Heart right ventricle (tissue), 16 donors: Measurements from ENCODE around the gene NRXN3. TPM values are rescaled to one million over a fixed set of nuclear protein-coding genes. Genes with fewer than 3 reads are reported as not detected.

Experiments
- ATAC-seq, 8 donors: fragments of 200-7000 bp; cut with Tn5 transposase; one replicate each; pipeline ENCODE4 v1.9.1; 2020; ENCODE audit warnings: mild to moderate bottlenecking in 8 of 8, moderate library complexity in 8 of 8, moderate number of reproducible peaks in 1 of 8
- DNase-seq, 2 donors: peaks; one replicate each; pipeline ENCODE4 v3.0.0-alpha.2; 2020
- H3K27ac ChIP-seq, 10 donors: fragments of 200-600 bp; sonication (generic) in 2 of 10; one replicate each; pipeline versions ENCODE4 v1.5.0 to v1.8.0; 2020 to 2022; ENCODE audit warnings: mild to moderate bottlenecking in 3 of 10
- H3K27me3 ChIP-seq, 7 donors: fragments of 200-600 bp; one replicate each; pipeline ENCODE4 v1.8.0; 2021 to 2022; ENCODE audit warnings: mild to moderate bottlenecking in 2 of 7
- H3K36me3 ChIP-seq, 9 donors: fragments of 200-600 bp; sonication (generic) in 1 of 9; one replicate each; pipeline versions ENCODE4 v1.5.0 to v1.8.0; 2020 to 2022; ENCODE audit warnings: mild to moderate bottlenecking in 2 of 9
- H3K4me1 ChIP-seq, 9 donors: fragments of 200-600 bp; sonication (generic) in 1 of 9; one replicate each; pipeline versions ENCODE4 v1.5.0 to v1.8.0; 2020 to 2022; ENCODE audit warnings: mild to moderate bottlenecking in 4 of 9
- H3K4me3 ChIP-seq, 10 donors: fragments of 200-600 bp; sonication (generic) in 2 of 10; one replicate each; pipeline versions ENCODE4 v1.5.0 to v1.8.0; 2020 to 2022; ENCODE audit warnings: mild to moderate bottlenecking in 7 of 10, moderate library complexity in 2 of 10
- H3K9me3 ChIP-seq, 11 donors: fragments of 200-600 bp in 10 of 11; sonication (generic) in 2 of 11; one replicate each; pipeline versions ENCODE4 v1.5.0 to v1.8.0; 2013 to 2022; ENCODE audit warnings: mild to moderate bottlenecking in 2 of 11, control low read depth in 1 of 11, moderate library complexity in 1 of 11
- WGBS, 2 donors: extraction: QIAGEN DNeasy Blood & Tissue Kit; methylation state at CpG; one replicate each; pipeline ENCODE4 v1.1.7; 2013; ENCODE audit warnings: inconsistent platforms in 1 of 2; 5-methylcytosine and 5-hydroxymethylcytosine counted together
- intact Hi-C, 10 donors: fragments of 100-400 bp; cut with DNase I; formaldehyde crosslinking; loops; one replicate each; pipeline versions ENCODE4 v1.11.1 to v1.14.2; 2022
- polyA plus RNA-seq, 2 donors: library from polyadenylated mRNA; stranded (reverse); fragments of 200-250 nt; gene quantifications; one replicate each; pipeline ENCODE4 v1.2.3, GENCODE V29; 2013
- total RNA-seq, 10 donors: library from RNA; stranded (reverse); fragmentation: NEBNext Ultra II Directional in 3 of 10; extraction: Animal tissue kit (Norgen Biotek cat#: 25700) in 3 of 10; gene quantifications; one replicate each; pipeline versions ENCODE4 v1.2.1 to v1.2.4, GENCODE V29; 2021 to 2023
- TF ChIP-seq, protein P1 (sequence below), 9 donors: fragments of 200-600 bp; sonication (generic) in 2 of 9; IDR thresholded peaks; one replicate each; pipeline versions ENCODE4 v1.5.0 to v1.8.0; 2021 to 2022; ENCODE audit warnings: antibody characterized with exemption in 9 of 9, mild to moderate bottlenecking in 5 of 9, moderate library complexity in 1 of 9
- donor health status: Arrhythmogenic right ventricular cardiomyopathy.
- donor health status: ischemic (EF 13 %, LVEDD 7.1; RV severe dilation, severe dysfunction).
- donor health status: healthy with polysubstance abuse.
- donor health status: DM: no; HTN: yes; CAD: no.
- donor health status: DM: no; HTN: no; CAD: no.
- donor health status: ischemic (EF 25% LVEDD 6.9; RV normal size, moderate dysfunction).
- donor health status: ischemic (EF 25% LVEDD 5.7; RV mildly dilated, moderate dysfunction).
- donor health status: healthy.
- donor health status: DM: yes; HTN: yes; CAD: no.
- donor health status: Ischemic cardiomyopathy.
- donor health status: ischemic (EF 35%, LVEDD 5.7; RV mildly dilated, moderate dysfunction).
- donor health status: nonischemic (EF 11% LVEDD 7.7; RV severe dilation, severe dysfunction).
- donor health status: DM: yes; HTN: yes; CAD: no.
- donor health status: PGD.
- donor health status: ischemic (EF 29% LVEDD 5.4; RV normal size, mild dysfunction).
- donor health status: nonischemic (EF 23%, LVEDD 6.1; RV moderate dilation, normal function).

The NRXN3 gene
- total and polyA plus RNA-seq, 12 donors = 0.23 to 1.8 (median 0.87) TPM

DNA sequence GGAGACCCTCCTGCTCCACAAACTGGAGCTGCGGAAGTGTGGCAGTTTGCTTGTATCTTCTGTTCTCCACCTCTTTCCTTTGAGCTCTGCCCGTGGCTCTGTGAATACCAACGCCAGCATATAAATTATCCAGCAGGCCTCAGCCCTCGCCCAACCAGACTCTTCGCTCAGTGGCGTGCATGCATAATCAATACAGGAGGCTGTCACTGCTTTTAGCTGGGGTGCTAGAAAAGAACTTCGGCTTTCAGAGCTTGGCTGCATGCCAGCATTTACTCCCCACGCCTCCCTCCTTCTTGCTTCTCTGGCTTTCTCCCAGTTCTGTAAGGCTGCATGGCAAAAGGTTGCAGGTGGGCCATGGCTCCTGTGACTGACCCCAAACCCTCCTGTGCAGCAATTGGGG, 26.9 kb downstream of the NRXN3 start:
- 67 to 74% methylated on average over 8 of the region's 8 CpGs for WGBS, 2 donors
- TF ChIP-seq, protein P1, sequence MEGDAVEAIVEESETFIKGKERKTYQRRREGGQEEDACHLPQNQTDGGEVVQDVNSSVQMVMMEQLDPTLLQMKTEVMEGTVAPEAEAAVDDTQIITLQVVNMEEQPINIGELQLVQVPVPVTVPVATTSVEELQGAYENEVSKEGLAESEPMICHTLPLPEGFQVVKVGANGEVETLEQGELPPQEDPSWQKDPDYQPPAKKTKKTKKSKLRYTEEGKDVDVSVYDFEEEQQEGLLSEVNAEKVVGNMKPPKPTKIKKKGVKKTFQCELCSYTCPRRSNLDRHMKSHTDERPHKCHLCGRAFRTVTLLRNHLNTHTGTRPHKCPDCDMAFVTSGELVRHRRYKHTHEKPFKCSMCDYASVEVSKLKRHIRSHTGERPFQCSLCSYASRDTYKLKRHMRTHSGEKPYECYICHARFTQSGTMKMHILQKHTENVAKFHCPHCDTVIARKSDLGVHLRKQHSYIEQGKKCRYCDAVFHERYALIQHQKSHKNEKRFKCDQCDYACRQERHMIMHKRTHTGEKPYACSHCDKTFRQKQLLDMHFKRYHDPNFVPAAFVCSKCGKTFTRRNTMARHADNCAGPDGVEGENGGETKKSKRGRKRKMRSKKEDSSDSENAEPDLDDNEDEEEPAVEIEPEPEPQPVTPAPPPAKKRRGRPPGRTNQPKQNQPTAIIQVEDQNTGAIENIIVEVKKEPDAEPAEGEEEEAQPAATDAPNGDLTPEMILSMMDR (IDR thresholded peaks at IDR 0.05) = no peak
- intact Hi-C loops = no loop called here
- Histone ChIP-seq H3K9me3 (peaks cover 0 to 10% (median 0%) of the 10 kb centered on the region in 11 donors), H3K36me3 (no peaks in the 10 kb centered on the region), H3K27me3 (peaks cover 0 to 8% (median 0%) of the 10 kb centered on the region in 7 donors), H3K27ac (no peak overlapping the region), H3K4me3 (no peak overlapping the region), H3K4me1 (no peaks in the 10 kb centered on the region)
- DNase-seq = no peak
- no peak for ATAC-seq

DNA sequence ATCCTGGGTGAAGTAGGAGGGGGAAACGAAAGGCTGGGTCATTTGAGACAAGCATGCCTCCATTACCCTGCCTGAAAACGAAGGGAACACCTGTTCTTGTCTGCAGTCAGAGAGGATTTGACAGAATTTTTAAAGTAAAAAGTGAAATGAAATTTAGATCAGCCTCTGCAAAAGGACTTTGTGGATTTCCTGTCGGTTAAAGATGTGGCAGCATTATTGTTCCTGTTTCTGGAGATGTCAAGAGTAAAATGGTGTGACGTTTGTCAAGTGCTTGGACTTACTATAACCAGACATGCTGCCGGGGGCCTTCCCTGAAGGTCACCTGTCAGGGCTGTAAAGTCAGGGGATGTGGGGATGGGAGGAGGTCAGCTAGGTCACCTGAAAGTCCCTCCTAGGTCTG, 32.0 kb downstream of the NRXN3 start:
- Histone ChIP-seq H3K36me3 (no peaks in the 10 kb centered on the region), H3K27me3 (peaks cover 0 to 16% (median 0%) of the 10 kb centered on the region in 7 donors), H3K4me1 (no peaks in the 10 kb centered on the region), H3K27ac (no peak overlapping the region), H3K4me3 (no peak overlapping the region), H3K9me3 (peaks cover 0 to 10% (median 0%) of the 10 kb centered on the region in 11 donors)
- WGBS, 2 donors = 59 to 63% methylated on average over 5 of the region's 5 CpGs
- ATAC-seq = no peak
- TF ChIP-seq, protein P1 (IDR thresholded peaks at IDR 0.05) = no peak
- intact Hi-C loops = no loop called here
- no peak for DNase-seq

DNA sequence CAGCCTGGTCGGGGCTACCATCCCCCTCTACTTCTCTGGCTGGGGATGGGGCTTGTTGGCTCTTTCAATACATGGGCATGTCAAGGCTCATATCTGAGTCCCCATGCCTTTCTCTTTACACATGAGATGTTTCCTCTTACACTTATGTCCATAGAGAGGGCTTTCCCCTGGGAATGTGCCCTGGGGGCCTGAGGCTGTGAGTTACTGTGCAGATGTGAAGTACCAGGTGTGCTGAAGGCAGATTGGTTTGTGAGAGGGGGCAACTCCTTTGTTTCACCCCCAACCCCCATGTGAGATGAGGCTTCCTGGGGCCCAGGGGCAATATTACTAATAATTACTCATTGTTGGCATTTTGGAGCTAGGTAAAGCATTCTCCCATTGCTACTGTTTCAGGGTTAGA, 32.8 kb downstream of the NRXN3 start:
- no peak overlapping the region for H3K27ac ChIP-seq
- intact Hi-C loops = no loop called here
- peaks cover 0 to 16% (median 0%) of the 10 kb centered on the region in 7 donors for H3K27me3 ChIP-seq
- 20 to 41% methylated on average over 1 of the region's 1 CpG for WGBS, 2 donors
- ATAC-seq (no peak), DNase-seq (no peak)
- no peaks in the 10 kb centered on the region for H3K4me1 ChIP-seq
- TF ChIP-seq, protein P1 (IDR thresholded peaks at IDR 0.05) = no peak
- H3K36me3 ChIP-seq = no peaks in the 10 kb centered on the region
- no peak overlapping the region for H3K4me3 ChIP-seq
- peaks cover 0 to 9% (median 0%) of the 10 kb centered on the region in 11 donors for H3K9me3 ChIP-seq

DNA sequence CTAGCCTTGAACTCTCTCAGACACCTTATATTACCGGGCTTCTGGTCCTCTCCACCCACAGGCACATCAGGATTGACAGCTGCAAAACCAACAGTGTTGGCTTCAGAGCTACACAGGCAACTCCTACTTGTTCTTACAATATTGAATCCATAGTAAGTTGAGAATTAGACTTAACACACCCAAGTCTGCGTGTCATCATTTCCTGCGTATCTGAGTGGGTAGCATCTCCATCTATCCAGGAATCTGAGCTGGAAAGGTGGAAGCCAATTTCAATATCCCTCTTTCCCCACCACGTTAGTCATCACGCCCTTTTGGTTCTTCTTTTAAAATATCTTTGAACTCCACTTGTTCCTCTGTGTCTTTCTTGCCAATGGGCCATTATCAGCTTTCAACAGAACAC, 37.2 kb downstream of the NRXN3 start:
- 73 to 74% methylated on average over 5 of the region's 5 CpGs for WGBS, 2 donors
- ATAC-seq (no peak), DNase-seq (no peak)
- Histone ChIP-seq H3K4me3 (no peak overlapping the region), H3K27ac (no peak overlapping the region), H3K27me3 (peaks cover 0 to 16% (median 0%) of the 10 kb centered on the region in 7 donors), H3K9me3 (peaks cover 0 to 18% (median 8%) of the 10 kb centered on the region in 11 donors), H3K36me3 (no peaks in the 10 kb centered on the region), H3K4me1 (no peaks in the 10 kb centered on the region)
- TF ChIP-seq, protein P1 (IDR thresholded peaks at IDR 0.05) = no peak
- intact Hi-C loops = no loop called here
